ENCODE data around the gene ZNF384. TPM values are rescaled to one million over a fixed set of nuclear protein-coding genes. Genes with fewer than 3 reads are reported as not detected.

ZNF384 gene
- total RNA-seq, 2 donors from 2014 or later: 23.8 to 33.3 TPM

DNA sequence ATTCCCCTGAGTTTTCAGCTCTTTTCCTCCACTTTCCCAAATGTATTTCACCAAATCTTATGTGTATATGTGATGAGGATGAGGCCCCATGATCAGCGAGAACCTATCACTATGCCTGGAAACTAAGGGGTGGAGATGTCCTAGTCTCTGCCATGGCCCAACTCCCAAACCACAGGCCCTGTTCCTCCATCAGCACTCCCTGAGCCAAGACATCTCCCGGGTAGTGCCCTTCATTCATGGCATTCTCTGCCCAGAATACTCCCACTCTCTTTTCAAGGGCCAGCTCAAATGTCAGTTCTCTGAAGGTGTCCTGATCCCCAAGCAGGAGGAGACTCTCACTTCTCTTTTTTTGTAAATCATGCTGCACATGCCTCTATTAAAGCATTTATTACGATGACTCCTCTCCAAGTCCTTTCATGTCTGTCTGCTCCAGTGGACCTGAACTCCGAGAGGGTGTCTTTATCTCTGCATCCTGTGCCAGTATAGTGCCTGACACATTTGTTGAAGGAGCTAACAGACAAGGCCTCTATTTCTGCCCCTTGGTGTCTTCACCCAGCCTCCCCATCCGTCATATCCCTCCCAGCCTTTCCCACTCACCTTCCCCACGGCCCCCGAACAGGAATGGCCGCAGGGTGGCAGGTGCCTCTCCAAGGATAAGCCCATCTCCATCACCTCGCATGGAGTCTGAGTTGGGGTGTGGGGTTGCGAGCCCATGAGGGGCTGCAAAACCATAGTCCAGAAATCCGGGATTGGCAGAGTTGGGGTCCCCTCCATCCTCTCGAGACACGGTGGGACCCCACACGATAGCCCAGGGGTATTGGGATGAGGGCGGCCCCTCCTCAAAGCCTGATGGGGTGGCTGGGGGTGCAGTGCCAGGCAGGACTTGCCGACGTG lies 7.8 kb upstream of the ZNF384 start:
- H3K36me3 ChIP-seq: no peaks in the 10 kb centered on the region
- no peak for DNase-seq (ENCODE audit: low spot score)
- no peak overlapping the region for H3K4me3 ChIP-seq
- H3K27me3 ChIP-seq: peaks cover 8 to 22% of the 10 kb centered on the region in 2 donors
- H3K4me1 ChIP-seq: peaks cover 0 to 18% of the 10 kb centered on the region in 2 donors
- H3K27ac ChIP-seq: no peak overlapping the region
- TF ChIP-seq, protein P1, sequence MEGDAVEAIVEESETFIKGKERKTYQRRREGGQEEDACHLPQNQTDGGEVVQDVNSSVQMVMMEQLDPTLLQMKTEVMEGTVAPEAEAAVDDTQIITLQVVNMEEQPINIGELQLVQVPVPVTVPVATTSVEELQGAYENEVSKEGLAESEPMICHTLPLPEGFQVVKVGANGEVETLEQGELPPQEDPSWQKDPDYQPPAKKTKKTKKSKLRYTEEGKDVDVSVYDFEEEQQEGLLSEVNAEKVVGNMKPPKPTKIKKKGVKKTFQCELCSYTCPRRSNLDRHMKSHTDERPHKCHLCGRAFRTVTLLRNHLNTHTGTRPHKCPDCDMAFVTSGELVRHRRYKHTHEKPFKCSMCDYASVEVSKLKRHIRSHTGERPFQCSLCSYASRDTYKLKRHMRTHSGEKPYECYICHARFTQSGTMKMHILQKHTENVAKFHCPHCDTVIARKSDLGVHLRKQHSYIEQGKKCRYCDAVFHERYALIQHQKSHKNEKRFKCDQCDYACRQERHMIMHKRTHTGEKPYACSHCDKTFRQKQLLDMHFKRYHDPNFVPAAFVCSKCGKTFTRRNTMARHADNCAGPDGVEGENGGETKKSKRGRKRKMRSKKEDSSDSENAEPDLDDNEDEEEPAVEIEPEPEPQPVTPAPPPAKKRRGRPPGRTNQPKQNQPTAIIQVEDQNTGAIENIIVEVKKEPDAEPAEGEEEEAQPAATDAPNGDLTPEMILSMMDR (IDR thresholded peaks at IDR 0.05): no peak
- H3K9me3 ChIP-seq: no peaks in the 10 kb centered on the region

DNA sequence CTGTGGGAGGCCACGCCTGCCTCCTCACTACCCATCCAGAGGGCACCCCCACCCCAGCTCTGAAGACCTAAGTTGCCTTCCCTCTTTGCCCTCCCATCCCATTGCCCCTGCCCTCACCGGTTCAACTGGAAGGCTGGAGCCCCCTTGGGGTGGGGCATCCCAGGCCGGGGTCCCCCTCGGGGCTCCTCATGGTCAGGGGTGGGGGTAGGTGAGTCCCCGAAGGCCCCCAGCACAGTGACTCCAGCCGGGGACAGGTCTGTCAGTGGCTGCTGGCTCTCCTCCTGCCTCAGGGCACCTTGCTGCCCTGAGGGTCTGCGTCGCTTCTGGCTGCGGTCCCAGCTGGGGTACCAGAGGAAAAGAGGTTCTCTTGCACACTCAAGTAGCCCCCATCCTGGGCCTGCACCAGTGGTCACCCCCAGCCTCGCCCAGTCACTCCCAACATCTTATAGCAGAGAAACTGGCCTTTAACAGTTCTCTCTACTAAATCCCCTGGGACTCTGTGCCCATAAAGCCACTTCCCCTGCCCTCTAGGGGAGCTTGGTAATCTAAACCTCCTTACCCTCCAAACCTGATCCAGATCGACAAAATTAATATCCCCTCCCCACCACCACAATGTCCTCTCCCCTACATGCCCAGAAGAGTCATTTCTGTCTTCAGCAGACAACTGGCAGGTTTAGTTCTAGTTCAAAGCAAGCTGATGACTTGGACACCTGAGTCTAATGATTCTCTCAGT lies 6.3 kb upstream of the ZNF384 start:
- Histone ChIP-seq H3K27me3 (peaks cover 6 to 15% of the 10 kb centered on the region in 2 donors), H3K36me3 (no peaks in the 10 kb centered on the region), H3K4me3 (no peak overlapping the region), H3K4me1 (peaks cover 0 to 16% of the 10 kb centered on the region in 2 donors), H3K27ac (no peak overlapping the region), H3K9me3 (no peaks in the 10 kb centered on the region)
- TF ChIP-seq, protein P1 (IDR thresholded peaks at IDR 0.05): no peak
- DNase-seq (ENCODE audit: low spot score): no peak

DNA sequence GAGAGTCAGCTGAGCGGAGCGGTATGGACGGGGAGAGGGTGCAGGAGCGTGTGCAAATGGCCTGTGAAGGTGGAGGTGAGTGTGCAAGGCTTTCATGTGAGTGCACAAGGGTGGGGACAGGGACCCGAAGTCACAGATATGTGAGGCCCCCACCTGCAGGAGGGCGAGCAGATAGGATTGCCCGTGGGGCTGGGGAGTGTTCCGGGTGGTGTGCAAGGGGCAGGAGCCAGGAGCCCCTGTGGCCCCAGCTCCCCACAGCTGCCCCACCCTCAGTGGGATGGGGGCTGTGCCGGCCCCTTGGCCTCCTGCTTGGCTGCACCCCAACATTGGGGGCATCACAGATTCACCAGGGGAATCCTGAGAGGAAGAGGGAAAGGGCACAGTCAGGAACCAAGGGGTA lies 5.5 kb upstream of the ZNF384 start:
- no peaks in the 10 kb centered on the region for H3K36me3 ChIP-seq
- TF ChIP-seq, protein P1 (IDR thresholded peaks at IDR 0.05): no peak
- H3K9me3 ChIP-seq: no peaks in the 10 kb centered on the region
- no peak overlapping the region for H3K27ac ChIP-seq
- no peak for DNase-seq (ENCODE audit: low spot score)
- peaks cover 0 to 15% of the 10 kb centered on the region in 2 donors for H3K4me1 ChIP-seq
- H3K27me3 ChIP-seq: peaks cover 0 to 7% of the 10 kb centered on the region in 2 donors
- H3K4me3 ChIP-seq: no peak overlapping the region

DNA sequence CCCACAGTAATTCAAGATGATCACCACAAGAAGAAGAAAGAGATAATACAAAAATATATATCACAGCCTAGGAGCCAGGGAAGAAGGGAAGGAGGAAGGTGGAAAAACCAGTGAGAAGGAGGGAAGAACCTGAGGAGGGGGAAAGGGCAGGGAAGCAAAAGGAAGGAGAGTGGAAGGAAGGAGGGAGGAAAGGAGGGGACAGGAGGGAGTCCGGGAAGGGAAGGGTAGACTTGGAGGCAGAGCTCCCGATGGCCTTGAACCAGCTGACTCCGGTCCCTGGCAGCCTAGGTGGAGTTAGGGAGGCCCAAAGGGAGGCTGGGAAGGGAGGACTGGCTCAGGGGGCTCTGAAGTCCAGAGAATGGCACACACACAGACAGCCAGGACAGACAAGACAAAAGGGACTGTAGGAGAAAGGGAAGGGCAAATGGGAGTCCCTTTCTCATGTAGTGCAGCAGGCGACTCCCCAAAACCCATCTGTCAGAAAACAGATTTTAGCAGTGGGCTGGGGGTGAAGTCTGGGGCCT lies 4.7 kb upstream of the ZNF384 start:
- Histone ChIP-seq H3K4me1 (peaks cover 0 to 13% of the 10 kb centered on the region in 2 donors), H3K36me3 (no peaks in the 10 kb centered on the region)
- TF ChIP-seq, protein P1 (IDR thresholded peaks at IDR 0.05): no peak

DNA sequence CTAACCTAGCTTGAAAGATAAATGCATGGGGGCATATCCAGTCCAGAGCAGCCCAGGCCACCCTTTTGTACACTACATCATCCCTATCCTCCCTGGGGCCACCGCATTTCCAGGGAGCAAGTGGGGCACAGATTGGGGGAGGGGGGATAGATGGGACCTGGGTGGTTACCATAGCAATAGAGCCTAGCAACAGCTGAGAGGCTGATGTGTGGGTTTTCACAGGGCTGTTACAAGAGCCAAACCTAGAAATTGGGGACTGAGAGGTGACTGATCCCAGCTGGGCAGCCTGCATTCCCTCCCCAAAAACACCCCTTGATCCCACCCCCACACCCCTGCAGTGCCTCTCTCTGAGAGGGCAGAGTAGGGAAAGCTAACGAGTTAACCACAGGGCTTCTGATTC lies 3.7 kb upstream of the ZNF384 start:
- Histone ChIP-seq H3K9me3 (no peaks in the 10 kb centered on the region), H3K27ac (no peak overlapping the region), H3K4me1 (peaks cover 0 to 19% of the 10 kb centered on the region in 2 donors), H3K27me3 (no peaks in the 10 kb centered on the region), H3K4me3 (no peak overlapping the region), H3K36me3 (no peaks in the 10 kb centered on the region)
- no peak for DNase-seq (ENCODE audit: low spot score)
- TF ChIP-seq, protein P1 (IDR thresholded peaks at IDR 0.05): no peak

More for the DNA sequence above, 4.7 kb upstream of the ZNF384 start:
- no peaks in the 10 kb centered on the region for H3K9me3 ChIP-seq
- DNase-seq (ENCODE audit: low spot score): no peak
- no peak overlapping the region for H3K4me3 ChIP-seq
- H3K27ac ChIP-seq: no peak overlapping the region
- H3K27me3 ChIP-seq: peaks cover 0 to 3% of the 10 kb centered on the region in 2 donors

Data from right atrium auricular region (tissue), 2 donors.